ENCODE results near the gene WDR81.
"Not testable (repeated sequence)": the region's sequence is repeated elsewhere in the genome, so short reads cannot be mapped to it uniquely, and the experiment has no call there.

The WDR81 gene

DNA sequence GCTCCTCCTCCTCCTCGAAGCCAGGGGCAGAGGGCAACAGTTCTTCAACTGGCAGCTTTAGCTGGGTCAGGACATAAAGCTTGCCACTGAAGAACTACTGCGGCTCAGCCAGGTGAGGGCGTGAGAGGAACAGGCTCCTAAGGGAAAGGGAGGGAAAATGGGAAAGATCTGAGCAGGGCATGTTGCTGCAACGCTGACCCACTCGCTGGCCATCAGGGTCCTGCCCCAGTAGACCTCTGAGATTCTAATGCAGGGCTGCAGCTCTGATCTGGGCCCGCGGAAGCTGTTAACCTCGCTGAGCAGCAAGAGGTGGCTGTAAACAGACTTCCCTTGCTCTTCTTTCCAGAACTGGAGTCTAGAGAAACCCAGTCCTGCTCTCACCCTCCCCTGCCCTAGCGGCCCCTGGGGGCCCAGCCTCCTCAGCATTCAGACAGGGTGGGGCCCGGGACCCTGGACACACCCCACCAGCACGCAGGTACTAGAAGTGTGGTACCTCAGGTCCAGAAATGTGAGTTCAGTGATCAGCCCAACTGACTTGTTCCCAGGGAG lies 10.6 kb upstream of the WDR81 start:
- no peak for DNase-seq

DNA sequence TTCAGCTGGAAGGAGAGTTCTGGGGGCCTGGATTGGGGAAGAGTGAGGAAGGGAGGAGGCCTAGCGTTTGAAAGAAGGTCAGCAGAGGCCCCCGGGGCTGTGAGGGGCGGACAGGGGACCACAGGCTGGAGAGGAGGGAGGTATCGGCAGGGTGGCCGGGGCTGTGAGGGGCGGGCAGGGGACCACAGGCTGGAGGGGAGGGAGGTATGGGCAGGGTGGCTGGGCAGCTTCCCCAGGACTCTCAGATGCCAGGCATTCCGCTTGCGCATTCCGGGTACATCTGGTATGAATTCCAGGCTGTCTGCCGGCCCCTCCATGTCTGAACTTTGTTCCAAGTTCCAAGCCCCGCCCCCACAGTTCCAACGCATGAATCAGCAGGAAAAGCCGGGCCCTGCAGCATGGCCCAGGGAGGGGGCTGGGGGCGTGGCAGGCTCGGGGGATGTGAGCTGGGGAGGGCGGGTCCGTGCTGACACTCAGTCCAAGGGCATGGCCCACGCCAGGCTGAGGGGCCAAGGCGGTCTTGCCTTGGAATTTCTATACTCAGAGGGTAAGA lies 10.0 kb upstream of the WDR81 start:
- DNase-seq = no peak

DNA sequence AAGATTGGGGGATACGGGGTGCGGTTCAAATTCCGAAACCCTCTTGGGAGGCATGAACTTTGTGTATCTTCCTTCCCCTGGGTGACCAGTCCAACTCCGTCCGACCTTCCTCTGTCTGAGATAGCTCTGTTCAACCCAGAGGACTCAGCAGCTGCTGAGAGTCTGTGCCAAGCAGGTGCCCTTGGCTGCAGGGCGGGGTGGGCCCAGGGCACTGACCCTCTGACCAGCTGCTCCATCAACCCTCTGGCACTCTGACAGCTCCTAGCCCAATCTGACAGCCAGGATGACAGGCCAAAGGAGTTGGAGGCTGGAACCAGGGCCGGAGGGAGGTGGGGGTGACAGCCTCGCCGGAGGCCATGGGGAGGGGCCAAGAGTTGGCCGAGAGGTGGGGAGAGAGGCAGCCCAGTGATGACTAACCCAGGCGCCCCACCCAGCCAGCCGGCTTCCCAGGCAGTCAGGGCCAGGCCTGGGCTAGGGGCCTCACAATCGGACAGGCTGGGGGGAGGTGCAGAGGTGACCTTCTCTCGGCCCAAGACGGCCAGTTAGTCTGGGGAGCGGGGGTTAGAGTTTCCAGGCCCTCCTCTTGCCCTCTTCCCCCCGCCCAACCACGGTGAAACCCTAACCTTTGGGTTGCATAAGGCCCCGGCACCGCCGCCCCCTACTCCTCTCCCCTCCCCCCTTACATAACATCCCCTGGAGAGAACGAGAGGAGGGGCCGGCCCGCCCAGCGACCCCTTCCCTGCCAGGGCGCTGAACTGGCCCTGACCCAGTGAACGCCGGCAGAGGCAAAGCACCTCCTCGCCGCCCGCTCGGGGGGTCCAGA lies 9.3 kb upstream of the WDR81 start:
- DNase-seq = peak in 2 of 4 experiments; percentile 25 to 32

DNA sequence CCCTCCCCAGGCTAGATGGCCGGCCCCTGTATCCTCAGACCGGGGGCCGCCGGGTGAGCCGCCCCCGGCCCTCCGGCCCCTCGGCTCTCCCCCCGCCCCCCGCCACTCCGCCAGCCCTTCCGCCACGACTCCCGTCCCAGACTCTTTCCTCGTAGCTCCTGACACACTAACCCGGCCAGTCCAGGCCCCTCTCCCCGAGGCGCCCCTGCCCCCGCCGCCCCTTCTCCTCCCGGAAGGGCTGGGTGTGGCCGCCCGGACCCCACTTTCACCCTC lies 8.8 kb upstream of the WDR81 start:
- no peak for DNase-seq

- DNase-seq = peak; percentile 98 to 100 (median 99)
These were observed 8.2 kb upstream of the WDR81 start for GRCh38 chr17:1716076-1716911.

DNA sequence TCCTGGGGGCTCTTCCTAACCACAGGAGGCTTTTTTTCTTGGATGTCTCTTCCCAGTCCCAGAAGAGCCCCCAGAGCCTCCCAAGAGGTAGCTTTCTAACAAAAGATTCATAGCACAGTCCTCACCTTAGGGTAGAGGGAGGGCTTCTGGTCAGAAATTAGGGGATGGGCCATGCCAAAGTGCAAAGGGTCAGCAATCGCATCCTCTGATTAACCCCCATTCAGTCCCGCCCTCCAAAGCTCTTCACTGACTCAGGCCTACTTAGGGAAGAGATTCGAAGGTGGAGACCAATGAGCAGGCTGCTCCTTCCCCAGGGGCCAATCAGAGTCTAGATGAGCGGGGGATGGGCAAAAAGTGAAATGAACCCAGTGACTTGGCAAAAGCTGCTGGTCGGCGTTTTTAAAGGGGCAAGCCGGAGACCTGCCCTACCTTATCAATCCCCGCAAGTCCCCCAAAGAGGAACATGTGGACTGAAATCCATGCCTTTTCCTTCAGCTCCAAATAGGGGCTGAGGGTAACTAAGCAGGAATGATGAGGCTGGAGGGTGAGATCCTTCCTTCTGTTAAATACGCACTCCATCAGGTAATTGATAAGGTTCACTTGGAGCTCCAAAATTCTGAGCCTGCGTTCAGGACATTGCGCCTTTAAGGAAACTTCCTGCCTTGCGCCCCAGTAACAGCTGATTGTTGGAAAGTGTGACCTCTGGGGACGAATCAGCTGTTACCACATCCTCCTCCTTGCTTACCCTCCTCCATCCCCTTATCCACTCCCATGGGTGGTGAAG lies 7.4 kb upstream of the WDR81 start:
- peak; percentile 45 to 74 (median 68) for DNase-seq

GRCh38 chr17:1718362-1719165 lies 5.9 kb upstream of the WDR81 start:
- DNase-seq = no peak

DNA sequence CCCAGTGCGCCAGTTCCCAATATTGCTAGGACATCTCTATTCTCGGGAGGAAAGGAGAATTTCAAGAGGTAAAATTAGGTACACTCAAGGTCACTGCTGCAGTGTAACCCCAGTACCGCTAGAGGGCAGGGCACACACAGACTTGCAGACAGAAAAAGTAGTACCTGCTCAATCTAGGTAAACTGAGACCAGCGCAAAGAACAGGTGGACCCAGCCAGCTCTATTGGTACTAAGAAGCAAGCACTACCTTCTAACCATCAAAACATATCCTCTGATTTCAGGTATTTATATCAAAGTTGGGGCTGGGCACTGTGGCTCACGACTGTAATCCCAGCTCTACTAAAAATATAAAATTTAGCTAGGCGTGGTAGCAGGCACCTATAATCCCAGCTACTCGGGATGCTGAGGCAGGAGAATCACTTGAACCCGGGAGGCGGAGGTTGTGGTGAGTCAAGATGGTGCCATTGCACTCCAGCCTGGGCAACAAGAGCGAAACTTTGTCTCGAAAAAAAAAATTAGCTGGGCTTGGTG lies 3.6 kb upstream of the WDR81 start:
- peak; percentile 34 to 72 (median 45) for DNase-seq

DNA sequence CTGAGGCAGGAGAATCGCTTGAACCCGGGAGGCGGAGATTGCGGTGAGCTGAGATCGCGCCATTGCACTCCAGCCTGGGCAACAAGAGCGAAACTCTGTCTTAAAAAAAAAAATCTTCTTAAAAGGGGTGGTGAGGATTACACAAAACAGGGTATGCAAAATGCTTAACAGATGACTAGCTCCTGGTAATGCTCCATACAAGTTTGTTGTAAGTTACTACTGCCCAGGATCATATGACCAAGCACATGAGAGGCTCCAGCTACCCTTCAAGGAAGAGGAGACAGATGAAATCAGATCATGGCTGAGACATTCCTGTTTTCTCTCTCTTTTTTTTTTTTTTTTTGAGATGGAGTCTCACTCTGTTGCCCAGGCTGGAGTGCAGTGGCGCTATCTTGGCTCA lies 2.5 kb upstream of the WDR81 start:
- DNase-seq = not testable (repeated sequence)

- no peak for DNase-seq
These were observed 551 bp downstream of the WDR81 start for GRCh38 chr17:1724869-1725641.

GRCh38 chr17:1725642-1726511 lies 1.4 kb downstream of the WDR81 start:
- DNase-seq = no peak

DNA sequence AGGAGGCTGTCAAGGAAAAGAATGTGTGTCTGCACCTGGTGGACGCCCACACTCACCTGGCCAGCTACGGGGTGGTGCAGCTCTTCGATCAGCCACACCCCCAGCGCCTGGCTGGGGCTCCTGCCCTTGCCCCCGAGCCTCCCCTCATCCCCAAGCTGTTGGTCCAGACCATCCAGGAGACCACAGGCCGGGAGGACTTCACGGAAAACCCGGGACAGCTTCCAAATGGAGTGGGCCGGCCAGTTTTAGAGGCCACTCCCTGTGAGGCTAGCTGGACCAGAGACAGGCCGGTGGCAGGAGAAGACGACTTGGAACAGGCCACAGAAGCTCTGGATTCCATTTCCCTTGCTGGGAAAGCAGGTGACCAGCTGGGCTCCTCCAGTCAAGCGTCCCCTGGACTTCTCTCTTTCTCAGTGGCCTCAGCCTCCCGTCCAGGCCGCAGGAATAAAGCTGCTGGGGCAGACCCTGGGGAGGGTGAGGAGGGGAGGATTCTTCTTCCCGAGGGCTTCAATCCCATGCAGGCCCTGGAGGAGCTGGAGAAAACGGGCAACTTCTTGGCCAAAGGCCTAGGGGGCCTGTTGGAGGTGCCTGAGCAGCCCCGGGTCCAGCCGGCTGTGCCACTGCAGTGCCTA lies 2.2 kb downstream of the WDR81 start:
- DNase-seq = no peak

DNA sequence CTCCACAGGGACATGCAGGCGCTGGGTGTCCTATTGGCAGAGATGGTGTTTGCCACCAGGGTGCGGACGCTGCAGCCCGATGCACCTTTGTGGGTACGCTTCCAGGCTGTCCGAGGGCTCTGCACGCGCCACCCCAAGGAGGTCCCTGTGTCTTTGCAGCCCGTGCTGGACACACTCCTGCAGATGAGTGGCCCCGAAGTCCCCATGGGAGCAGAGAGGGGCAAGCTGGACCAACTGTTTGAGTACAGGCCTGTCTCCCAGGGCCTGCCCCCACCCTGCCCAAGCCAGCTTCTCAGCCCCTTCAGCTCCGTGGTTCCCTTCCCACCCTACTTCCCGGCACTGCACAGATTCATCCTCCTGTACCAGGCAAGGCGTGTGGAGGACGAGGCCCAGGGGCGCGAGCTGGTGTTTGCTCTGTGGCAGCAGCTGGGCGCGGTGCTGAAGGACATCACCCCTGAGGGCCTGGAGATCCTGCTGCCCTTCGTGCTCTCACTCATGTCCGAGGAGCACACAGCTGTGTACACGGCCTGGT lies 2.8 kb downstream of the WDR81 start:
- no peak for DNase-seq

GRCh38 chr17:1727876-1728630 lies 3.5 kb downstream of the WDR81 start:
- no peak for DNase-seq

DNA sequence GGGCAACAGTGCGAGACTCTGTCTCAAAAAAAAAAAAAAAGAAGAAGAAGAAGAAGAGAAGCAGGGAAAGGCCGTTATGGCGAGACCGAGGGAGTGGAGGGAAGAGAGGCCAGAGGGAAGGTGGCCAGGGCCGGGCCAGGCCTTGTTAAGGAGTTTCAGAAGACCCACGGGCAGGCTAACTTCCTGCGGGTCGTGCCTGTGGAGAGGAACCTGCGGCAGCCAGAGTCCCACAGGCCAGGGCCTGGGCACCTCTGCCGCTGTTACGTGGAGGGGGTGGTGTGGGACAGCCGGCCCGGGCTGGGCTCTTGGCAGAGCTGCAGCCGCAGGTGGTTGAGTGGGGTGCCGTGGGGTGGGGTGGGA lies 5.4 kb downstream of the WDR81 start:
- no peak for DNase-seq

DNA sequence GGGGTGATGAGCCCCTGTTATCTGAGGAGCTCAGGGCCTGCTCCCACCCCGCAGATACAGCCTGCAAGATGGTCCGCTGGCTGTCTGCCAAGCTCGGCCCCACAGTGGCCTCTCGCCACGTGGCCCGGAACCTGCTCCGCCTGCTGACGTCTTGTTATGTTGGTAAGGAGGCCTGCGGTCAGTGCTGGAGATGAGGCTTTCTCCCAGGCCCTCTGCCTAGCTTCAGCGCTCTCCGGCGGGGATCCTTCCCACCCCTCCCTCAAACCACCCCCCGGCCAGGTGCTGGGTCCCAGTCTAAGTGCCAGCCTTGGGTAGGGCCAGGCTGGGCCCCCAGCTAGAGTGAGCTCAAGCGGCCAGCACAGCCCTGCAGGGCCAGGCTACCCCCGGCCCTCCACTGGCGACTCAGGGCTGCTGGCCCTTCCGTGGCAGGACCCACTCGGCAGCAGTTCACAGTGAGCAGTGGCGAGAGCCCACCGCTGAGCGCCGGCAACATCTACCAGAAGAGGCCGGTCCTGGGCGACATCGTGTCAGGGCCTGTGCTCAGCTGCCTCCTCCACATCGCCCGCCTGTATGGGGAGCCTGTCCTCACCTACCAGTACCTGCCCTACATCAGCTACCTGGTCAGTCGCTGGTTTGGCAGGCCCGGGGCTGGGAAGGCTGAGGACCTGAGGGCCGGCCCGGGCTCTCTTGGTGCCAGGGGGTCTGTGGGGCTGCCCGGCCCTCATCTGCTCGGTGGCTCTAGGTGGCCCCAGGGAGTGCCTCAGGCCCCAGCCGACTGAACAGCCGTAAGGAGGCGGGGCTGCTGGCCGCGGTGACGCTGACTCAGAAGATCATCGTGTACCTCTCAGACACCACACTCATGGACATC lies 6.1 kb downstream of the WDR81 start:
- DNase-seq = no peak

- no peak for DNase-seq
These were observed 6.6 kb downstream of the WDR81 start for GRCh38 chr17:1731194-1731506.

Data from activated CD4-positive, CD25-positive, alpha-beta regulatory T cell (primary cell).